Spleen (tissue), 7 donors: ENCODE data around the gene SAA4.

Experiments used
- POLR2AphosphoS5 ChIP-seq, 3 donors: sonication (generic); formaldehyde crosslinking; IDR thresholded peaks; one replicate each; pipeline ENCODE4 v1.5.1; 2017; ENCODE audit warnings: antibody characterized with exemption in 3 of 3
- TF ChIP-seq, protein P1 (sequence below), 11 experiments: fragments of 200-600 bp in 7 of 11; fragments of 450-650 bp in 4 of 11; sonication (generic) in 4 of 11; IDR thresholded peaks in 8 of 11; conservative IDR thresholded peaks in 3 of 11; 1 replicate in 7 of 11; 2 replicates in 4 of 11; pipeline versions ENCODE4 v1.4.0 to v1.8.0; 2016 to 2021; ENCODE audit warnings: antibody characterized with exemption in 11 of 11, inconsistent platforms in 4 of 11, mild to moderate bottlenecking in 1 of 11
- donor health status: DM: no; HTN: no; CAD: no; lungs with moderate emphysema.
- donor health status: DM: no; HTN: no; CAD: no.
- donor health status: DM: no; HTN: no; CAD: no.

GRCh38 chr11:18196532-18196931 lies 40.1 kb downstream of the SAA4 start:
- TF ChIP-seq, protein P1, sequence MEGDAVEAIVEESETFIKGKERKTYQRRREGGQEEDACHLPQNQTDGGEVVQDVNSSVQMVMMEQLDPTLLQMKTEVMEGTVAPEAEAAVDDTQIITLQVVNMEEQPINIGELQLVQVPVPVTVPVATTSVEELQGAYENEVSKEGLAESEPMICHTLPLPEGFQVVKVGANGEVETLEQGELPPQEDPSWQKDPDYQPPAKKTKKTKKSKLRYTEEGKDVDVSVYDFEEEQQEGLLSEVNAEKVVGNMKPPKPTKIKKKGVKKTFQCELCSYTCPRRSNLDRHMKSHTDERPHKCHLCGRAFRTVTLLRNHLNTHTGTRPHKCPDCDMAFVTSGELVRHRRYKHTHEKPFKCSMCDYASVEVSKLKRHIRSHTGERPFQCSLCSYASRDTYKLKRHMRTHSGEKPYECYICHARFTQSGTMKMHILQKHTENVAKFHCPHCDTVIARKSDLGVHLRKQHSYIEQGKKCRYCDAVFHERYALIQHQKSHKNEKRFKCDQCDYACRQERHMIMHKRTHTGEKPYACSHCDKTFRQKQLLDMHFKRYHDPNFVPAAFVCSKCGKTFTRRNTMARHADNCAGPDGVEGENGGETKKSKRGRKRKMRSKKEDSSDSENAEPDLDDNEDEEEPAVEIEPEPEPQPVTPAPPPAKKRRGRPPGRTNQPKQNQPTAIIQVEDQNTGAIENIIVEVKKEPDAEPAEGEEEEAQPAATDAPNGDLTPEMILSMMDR (IDR thresholded peaks at IDR 0.05 in 8 of 11, conservative IDR thresholded peaks at IDR 0.05 in 3 of 11) = no peak
- no peak for TF ChIP-seq POLR2AphosphoS5 (IDR thresholded peaks at IDR 0.05)
